ENCODE data around the gene ACTR1B.

Gene ACTR1B

DNA sequence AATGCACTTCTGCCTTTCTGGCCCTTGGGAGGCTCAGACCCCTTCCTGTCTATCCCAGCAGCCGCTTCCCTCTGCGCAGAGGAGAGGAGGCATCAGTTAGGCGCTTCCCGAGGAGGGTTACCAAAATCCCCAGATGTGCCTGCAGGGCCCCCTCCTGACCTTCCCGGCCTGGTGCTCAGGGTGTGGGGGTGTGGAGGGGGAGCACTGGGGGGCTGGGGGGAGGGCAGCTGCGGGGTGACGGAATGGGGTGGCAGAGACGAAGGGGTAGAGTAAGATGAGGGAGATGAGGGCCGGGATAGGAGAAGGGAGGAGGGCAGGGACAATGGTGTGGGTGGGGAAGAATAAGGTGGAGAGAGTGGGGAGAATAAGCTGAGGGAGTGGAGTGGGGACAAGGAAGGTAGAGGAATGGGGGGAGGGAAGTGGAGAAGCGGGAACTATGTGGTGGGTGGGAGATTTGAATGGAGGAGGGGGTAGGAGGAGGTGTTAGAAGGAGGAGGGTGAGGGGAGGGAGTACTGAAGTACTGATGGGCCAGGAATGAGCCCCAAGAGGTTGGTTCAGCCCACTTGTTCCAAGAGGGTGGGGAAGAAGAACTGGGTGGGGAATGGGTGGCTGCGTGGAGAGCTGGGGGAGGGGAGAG, 43.0 kb upstream of the ACTR1B start:
- no peak for DNase-seq (ENCODE audit: low read depth)
- no peak for TF ChIP-seq CTCF (IDR thresholded peaks at IDR 0.05; ENCODE audit: low read length, missing control alignments)
- no peak overlapping the region for H3K4me3 ChIP-seq (replicated peaks; ENCODE audit: low read depth, low read length)

DNA sequence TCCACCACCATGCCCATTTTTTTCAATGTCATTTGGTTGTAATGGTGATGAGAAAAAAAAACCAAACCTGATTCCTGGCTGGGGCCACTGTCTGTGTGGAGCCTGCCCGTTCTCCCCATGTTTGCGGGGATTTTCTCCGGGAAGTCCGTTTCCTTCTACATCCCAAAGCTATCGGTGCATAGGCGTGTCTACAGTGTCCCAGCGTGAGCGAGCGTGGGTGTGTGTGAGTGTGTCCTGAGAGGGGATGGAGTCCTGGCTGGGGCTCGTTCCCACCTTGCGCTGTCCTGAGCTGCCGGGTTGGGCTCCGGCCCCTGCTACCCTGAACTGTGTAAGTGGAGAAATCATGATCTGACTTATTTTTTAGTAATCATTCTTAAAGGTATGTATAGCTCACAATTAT, 42.3 kb upstream of the ACTR1B start:
- H3K4me3 ChIP-seq (replicated peaks; ENCODE audit: low read depth, low read length) = no peak overlapping the region
- TF ChIP-seq CTCF (IDR thresholded peaks at IDR 0.05; ENCODE audit: low read length, missing control alignments) = no peak
- DNase-seq (ENCODE audit: low read depth) = no peak

- DNase-seq (ENCODE audit: low read depth) = no peak
- H3K4me3 ChIP-seq (replicated peaks; ENCODE audit: low read depth, low read length) = no peak overlapping the region
- no peak for TF ChIP-seq CTCF (IDR thresholded peaks at IDR 0.05; ENCODE audit: low read length, missing control alignments)
Observed at GRCh38 chr2:97704989-97705388, 41.1 kb upstream of the ACTR1B start.

DNA sequence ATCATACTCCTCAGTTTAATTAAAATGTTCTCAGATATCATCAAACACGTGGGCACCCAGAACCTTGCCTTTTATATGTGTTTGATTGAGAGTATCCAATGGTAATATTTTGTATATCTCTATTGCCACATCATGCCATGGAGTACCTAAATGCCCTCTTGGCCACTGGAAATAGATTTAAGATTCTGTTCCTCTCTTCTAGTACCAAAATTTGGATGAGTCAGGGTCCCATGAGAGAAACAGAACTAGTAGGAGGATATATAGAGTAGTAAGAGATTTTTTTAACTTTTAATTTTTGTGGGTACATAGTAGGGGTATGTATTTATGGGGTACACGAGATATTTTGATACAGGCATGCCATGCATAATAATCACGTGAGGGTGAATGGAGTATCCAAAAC, 39.9 kb upstream of the ACTR1B start:
- DNase-seq (ENCODE audit: low read depth) = no peak
- no peak overlapping the region for H3K4me3 ChIP-seq (replicated peaks; ENCODE audit: low read depth, low read length)
- TF ChIP-seq CTCF (IDR thresholded peaks at IDR 0.05; ENCODE audit: low read length, missing control alignments) = no peak

GRCh38 chr2:97702731-97703470, 39.1 kb upstream of the ACTR1B start:
- DNase-seq (ENCODE audit: low read depth) = no peak
- no peak overlapping the region for H3K4me3 ChIP-seq (replicated peaks; ENCODE audit: low read depth, low read length)
- no peak for TF ChIP-seq CTCF (IDR thresholded peaks at IDR 0.05; ENCODE audit: low read length, missing control alignments)

DNA sequence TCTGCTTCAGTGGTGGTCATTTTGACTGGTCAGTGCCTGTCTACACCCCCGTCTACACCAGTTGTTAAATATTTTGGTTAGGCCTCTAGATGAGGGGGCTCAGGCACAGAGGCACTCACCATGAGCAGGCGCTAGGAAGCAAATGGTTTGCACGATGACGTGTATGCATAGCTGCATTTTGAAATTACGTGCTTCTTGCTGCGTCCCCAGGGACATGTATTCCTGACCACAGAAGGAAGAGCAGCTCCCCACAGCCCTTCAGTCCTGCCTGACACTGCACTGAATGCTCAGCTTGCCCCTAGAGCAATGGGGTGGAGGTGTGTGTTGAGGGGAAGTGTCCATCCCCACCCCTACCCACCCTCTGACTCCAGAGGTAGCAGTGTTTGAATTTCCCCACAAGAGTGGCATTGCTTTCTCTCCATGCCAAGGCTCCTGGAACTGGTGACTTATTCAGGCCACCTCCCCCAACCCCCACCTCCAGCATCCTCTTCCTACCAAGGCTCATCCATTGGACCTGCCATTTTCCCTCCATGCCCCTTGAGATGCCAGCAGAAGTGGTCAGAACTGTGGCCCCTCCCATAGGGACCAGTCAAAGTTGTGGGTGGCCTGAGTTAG, 38.1 kb upstream of the ACTR1B start:
- peak; percentile 11 for DNase-seq (ENCODE audit: low read depth)
- no peak for TF ChIP-seq CTCF (IDR thresholded peaks at IDR 0.05; ENCODE audit: low read length, missing control alignments)
- no peak overlapping the region for H3K4me3 ChIP-seq (replicated peaks; ENCODE audit: low read depth, low read length)
